Measurements from ENCODE around the gene RNU6-9.
"Not testable (repeated sequence)": the region's sequence is repeated elsewhere in the genome, so short reads cannot be mapped to it uniquely, and the experiment has no call there.

RNU6-9 gene

GRCh38 chr19:879711-880438 is 13.4 kb upstream of the RNU6-9 start:
- Mint-ChIP-seq H3K36me3 (peaks cover 43 to 45% of the 10 kb centered on the region in 2 donors), H3K9me3 (no peaks in the 10 kb centered on the region), H3K4me3 (no peak overlapping the region), H3K27me3 (no peaks in the 10 kb centered on the region), H3K27ac (no peak overlapping the region), H3K4me1 (peaks cover 4 to 6% of the 10 kb centered on the region in 2 donors)
- no peak for DNase-seq
- ATAC-seq (replicated peaks) = no peak

GRCh38 chr19:881385-882071 is 11.8 kb upstream of the RNU6-9 start:
- H3K4me3 Mint-ChIP-seq = no peak overlapping the region
- H3K4me1 Mint-ChIP-seq = peaks cover 4 to 6% of the 10 kb centered on the region in 2 donors
- peaks cover 38 to 41% of the 10 kb centered on the region in 2 donors for H3K36me3 Mint-ChIP-seq
- H3K27me3 Mint-ChIP-seq = no peaks in the 10 kb centered on the region
- ATAC-seq (replicated peaks) (no peak), DNase-seq (no peak)
- H3K27ac Mint-ChIP-seq = peak overlapping the region; percentile 14
- no peaks in the 10 kb centered on the region for H3K9me3 Mint-ChIP-seq

DNA sequence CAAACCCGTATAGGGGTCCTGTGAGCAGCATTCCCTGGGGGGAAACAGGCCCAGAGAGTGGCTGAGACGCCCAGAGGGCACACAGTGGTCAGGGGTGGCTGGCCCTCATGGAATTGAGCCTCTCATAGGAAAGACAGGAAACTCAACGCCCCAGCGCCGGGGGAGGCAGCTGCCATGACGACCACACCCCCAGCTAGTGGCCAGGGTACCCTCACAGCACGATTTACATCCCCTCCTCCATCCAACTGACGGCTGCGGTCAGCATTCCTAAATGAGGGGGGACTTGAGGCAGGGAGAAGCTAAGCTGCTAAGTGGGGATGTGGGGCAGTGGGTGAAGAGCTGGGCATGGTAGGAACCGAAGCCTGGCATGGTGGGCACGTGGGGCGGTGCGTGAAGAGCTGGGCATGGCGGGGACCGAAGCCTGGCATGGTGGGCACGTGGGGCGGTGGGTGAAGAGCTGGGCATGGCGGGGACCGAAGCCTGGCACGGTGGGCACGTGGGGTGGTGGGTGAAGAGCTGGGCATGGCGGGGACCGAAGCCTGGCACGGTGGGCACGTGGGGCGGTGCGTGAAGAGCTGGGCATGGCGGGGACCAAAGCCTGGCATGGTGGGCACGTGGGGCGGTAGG is 10.3 kb upstream of the RNU6-9 start:
- no peaks in the 10 kb centered on the region for H3K27me3 Mint-ChIP-seq
- peak overlapping the region in 1 of 2 donors; percentile 22 for H3K4me3 Mint-ChIP-seq
- no peaks in the 10 kb centered on the region for H3K9me3 Mint-ChIP-seq
- ATAC-seq (replicated peaks) (no peak), DNase-seq (no peak)
- H3K4me1 Mint-ChIP-seq = peaks cover 4 to 6% of the 10 kb centered on the region in 2 donors
- peaks cover 41 to 43% of the 10 kb centered on the region in 2 donors for H3K36me3 Mint-ChIP-seq
- H3K27ac Mint-ChIP-seq = no peak overlapping the region

DNA sequence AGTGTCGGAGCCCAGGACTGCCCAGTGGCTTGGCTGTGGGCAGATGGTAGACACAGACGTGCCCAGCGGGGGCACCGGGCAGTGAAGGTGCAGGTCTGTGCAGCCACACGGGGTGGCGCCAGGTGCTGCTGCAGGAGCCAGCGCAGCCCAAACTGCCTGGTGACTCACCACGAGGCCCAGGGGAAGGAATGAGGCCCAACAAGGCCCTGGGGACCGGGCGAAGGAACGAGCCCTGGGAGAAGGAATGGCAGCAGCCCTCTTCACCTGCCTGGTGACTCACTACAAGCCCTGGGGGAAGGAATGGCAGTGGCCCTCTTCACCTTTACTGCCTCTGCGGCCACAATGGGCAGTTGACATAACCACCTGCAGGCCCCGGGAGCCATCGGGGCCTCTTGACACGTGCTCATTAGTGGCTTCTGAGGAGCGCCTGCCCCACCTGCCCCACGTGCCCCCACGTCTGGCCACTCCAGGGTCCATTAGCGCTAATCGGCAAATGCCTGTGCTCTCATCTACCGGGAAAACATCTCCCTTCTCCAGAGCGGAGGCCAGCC is 9.5 kb upstream of the RNU6-9 start:
- no peak for ATAC-seq (replicated peaks)

GRCh38 chr19:884420-885211 is 8.7 kb upstream of the RNU6-9 start:
- peak overlapping the region; percentile 62 for H3K27ac Mint-ChIP-seq
- peaks cover 0 to 4% of the 10 kb centered on the region in 2 donors for H3K4me1 Mint-ChIP-seq
- peaks cover 38 to 44% of the 10 kb centered on the region in 2 donors for H3K36me3 Mint-ChIP-seq
- ATAC-seq (replicated peaks) = no peak
- no peaks in the 10 kb centered on the region for H3K27me3 Mint-ChIP-seq
- no peaks in the 10 kb centered on the region for H3K9me3 Mint-ChIP-seq
- H3K4me3 Mint-ChIP-seq = no peak overlapping the region
- no peak for DNase-seq

More for the DNA sequence above, 9.5 kb upstream of the RNU6-9 start:
- Mint-ChIP-seq H3K27ac (no peak overlapping the region), H3K36me3 (peaks cover 41 to 44% of the 10 kb centered on the region in 2 donors), H3K9me3 (no peaks in the 10 kb centered on the region), H3K4me3 (no peak overlapping the region), H3K27me3 (no peaks in the 10 kb centered on the region), H3K4me1 (peaks cover 4 to 9% of the 10 kb centered on the region in 2 donors)
- DNase-seq = no peak

DNA sequence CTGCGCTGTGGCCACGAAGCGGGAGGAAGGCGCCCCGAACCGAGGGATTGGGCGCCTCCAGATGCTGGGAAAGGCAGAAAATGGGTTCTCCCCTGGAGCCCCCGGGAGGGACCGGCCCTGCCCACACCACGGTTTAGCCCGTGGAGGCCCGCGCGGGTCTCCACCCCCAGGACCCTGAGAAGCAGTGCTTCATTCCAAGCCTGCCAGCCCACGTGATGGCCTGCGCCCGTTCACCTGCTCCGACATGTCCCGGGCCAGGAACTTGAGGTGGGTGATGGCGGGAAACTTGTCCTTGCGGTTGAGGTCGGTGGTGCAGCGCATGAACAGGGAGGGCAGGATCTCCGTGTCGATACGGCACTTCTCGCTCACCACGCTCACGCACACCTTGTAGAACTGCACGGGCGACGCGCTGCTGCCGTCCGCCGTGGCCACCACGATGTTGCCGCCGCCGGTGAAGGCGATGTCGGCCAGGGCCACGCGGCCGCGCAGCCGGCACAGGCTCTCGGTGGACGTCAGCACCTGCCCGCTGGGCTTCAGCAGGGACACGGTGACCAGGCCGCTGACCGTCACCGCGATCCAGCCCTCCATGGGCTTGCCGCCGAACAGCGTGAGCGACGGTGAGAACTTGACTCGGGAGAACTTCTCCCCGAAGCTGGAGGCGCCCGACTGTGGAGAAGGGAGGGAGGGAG is 7.6 kb upstream of the RNU6-9 start:
- ATAC-seq (replicated peaks) (no peak), DNase-seq (no peak)
- H3K4me3 Mint-ChIP-seq = no peak overlapping the region
- no peak overlapping the region for H3K27ac Mint-ChIP-seq
- H3K4me1 Mint-ChIP-seq = peaks cover 0 to 4% of the 10 kb centered on the region in 2 donors
- H3K36me3 Mint-ChIP-seq = peaks cover 37 to 43% of the 10 kb centered on the region in 2 donors
- H3K27me3 Mint-ChIP-seq = no peaks in the 10 kb centered on the region
- no peaks in the 10 kb centered on the region for H3K9me3 Mint-ChIP-seq

GRCh38 chr19:887072-887471 is 6.2 kb upstream of the RNU6-9 start:
- ATAC-seq (replicated peaks) = no peak
- no peak overlapping the region for H3K4me3 Mint-ChIP-seq

GRCh38 chr19:887599-887998 is 5.7 kb upstream of the RNU6-9 start:
- H3K4me3 Mint-ChIP-seq = no peak overlapping the region
- no peak overlapping the region for H3K27ac Mint-ChIP-seq
- DNase-seq (no peak), ATAC-seq (replicated peaks) (no peak)
- H3K36me3 Mint-ChIP-seq = peaks cover 24 to 26% of the 10 kb centered on the region in 2 donors
- H3K27me3 Mint-ChIP-seq = no peaks in the 10 kb centered on the region
- peaks cover 9 to 18% of the 10 kb centered on the region in 2 donors for H3K4me1 Mint-ChIP-seq
- H3K9me3 Mint-ChIP-seq = no peaks in the 10 kb centered on the region

More at GRCh38 chr19:887072-887471, 6.2 kb upstream of the RNU6-9 start:
- Mint-ChIP-seq H3K27me3 (no peaks in the 10 kb centered on the region), H3K36me3 (peaks cover 25 to 30% of the 10 kb centered on the region in 2 donors), H3K27ac (no peak overlapping the region), H3K9me3 (no peaks in the 10 kb centered on the region), H3K4me1 (peaks cover 6 to 15% of the 10 kb centered on the region in 2 donors)
- no peak for DNase-seq

DNA sequence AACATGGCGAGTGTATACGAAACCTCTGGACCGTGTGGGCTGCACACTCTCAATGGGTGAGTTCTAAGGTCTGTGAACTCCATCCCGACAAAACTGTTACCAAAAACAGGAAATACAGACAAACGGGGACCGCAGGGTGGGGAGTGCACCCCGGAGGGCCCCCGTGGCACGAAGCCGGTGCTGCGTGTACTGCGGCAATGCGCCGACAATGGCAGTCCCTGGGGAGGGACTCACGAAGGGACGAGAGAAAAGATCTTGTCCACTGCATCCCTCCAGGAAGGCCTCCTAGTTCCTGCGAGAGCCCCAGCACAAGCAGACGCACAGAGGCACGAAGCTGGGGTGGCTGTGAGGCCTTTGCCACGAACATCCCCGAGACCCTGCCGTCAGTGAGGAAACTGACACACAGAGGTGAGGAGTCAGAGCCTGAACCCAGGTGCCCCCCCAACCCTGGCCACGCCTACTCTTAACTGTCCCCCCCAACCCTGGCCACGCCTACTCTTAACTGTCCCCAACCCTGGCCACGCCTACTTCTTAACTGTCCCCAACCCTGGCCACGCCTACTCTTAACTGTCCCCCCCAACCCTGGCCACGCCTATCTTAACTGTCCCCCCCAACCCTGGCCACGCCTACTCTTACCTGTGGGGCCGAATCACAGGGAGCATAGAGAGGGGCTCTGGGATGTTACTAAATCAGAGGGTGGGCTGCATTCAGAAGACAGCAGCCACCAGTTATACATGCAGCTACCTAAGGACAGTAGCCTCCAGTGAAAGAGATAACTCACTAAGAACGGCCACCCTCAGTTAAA is 4.5 kb upstream of the RNU6-9 start:
- Mint-ChIP-seq H3K27ac (no peak overlapping the region), H3K36me3 (peaks cover 22 to 27% of the 10 kb centered on the region in 2 donors), H3K9me3 (no peaks in the 10 kb centered on the region), H3K4me1 (peaks cover 12 to 27% of the 10 kb centered on the region in 2 donors), H3K4me3 (no peak overlapping the region), H3K27me3 (no peaks in the 10 kb centered on the region)
- DNase-seq (no peak), ATAC-seq (replicated peaks) (no peak)

DNA sequence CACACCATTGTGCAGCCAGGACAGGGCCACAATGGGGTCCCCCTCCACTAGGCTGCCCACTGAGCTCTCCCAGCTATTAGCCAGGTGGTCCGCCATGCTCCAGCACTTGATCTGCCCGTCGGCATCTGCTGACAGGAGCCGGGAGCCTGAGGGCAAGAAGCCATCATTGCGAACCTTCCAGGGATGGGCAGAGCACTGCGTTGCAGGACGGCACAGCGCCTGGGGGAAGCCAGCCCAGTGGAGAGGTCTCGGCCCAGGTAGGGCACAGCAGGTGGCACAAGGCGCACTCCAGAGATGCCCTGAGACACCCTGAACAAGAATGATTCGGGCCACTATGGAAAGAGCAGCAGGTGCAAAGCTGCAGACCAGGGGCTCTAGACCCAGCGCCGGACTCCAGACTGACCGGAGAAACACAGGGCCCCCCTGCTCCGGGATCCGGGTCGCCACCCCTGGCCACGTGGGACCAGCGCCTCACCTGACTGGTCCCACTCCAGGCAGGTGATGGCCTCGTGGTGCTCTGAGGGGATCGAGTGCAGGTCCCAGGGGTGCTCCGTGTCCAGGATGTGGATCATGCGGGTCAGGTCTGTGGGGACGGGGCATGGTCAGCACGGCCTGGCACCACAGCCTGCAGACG is 3.5 kb upstream of the RNU6-9 start:
- H3K27me3 Mint-ChIP-seq = no peaks in the 10 kb centered on the region
- H3K27ac Mint-ChIP-seq = no peak overlapping the region
- H3K36me3 Mint-ChIP-seq = peaks cover 15 to 23% of the 10 kb centered on the region in 2 donors
- ATAC-seq (replicated peaks) (no peak), DNase-seq (no peak)
- no peak overlapping the region for H3K4me3 Mint-ChIP-seq
- H3K9me3 Mint-ChIP-seq = no peaks in the 10 kb centered on the region
- H3K4me1 Mint-ChIP-seq = peaks cover 12 to 31% of the 10 kb centered on the region in 2 donors

DNA sequence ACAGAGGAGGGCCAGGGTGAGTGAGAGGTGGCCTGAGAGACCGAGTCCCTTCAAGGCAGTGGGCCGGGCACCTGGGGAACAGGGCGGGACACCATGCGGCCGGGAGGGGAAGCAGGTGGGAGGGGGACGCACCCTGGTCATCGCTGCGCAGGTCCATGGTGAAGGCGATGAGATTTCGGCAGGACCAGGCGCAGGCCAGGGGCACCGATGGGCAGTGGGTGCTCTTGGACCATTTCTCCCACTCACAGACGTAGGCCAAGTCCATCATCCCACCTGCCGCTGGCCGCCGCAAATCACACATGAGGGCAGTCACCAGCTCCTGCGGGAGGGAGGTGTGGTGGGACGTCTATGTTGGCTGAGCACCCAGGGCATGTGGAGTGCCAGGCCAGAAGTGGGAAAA is 2.5 kb upstream of the RNU6-9 start:
- Mint-ChIP-seq H3K4me3 (peak overlapping the region; percentile 59 to 78), H3K27me3 (no peaks in the 10 kb centered on the region), H3K27ac (no peak overlapping the region), H3K4me1 (peaks cover 14 to 31% of the 10 kb centered on the region in 2 donors), H3K9me3 (no peaks in the 10 kb centered on the region), H3K36me3 (peaks cover 11 to 20% of the 10 kb centered on the region in 2 donors)
- no peak for DNase-seq
- ATAC-seq (replicated peaks) = no peak

DNA sequence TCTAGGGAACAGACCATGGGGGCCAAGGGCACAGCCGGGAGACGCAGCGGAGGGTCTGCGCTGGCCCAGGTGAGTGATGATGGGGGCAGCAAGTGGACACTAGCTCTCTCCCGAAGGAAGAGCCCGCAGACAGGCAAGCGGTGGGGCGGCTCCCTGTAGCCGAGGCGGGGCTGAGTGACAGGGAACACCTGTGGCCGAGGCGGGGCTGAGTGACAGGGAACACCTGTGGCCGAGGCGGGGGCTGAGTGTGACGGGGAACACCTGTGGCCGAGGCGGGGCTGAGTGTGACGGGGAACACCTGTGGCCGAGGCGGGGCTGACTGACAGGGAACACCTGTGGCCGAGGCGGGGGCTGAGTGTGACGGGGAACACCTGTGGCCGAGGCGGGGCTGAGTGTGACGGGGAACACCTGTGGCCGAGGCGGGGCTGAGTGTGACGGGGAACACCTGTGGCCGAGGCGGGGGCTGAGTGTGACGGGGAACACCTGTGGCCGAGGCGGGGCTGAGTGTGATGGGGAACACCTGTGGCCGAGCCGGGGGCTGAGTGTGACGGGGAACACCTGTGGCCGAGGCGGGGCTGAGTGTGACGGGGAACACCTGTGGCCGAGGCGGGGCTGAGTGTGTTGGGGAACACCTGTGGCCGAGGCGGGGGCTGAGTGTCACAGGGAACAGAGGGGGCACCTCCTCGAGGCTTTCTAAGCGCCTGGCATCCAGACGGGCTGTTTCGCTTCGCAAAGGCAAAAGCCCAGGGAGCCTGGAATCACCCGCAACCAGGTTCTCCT is 1.7 kb upstream of the RNU6-9 start:
- H3K36me3 Mint-ChIP-seq = peaks cover 18 to 27% of the 10 kb centered on the region in 2 donors
- H3K4me1 Mint-ChIP-seq = peaks cover 18 to 38% of the 10 kb centered on the region in 2 donors
- DNase-seq; ATAC-seq (replicated peaks); H3K27me3 Mint-ChIP-seq; H3K9me3 Mint-ChIP-seq: not testable (repeated sequence)
- peak overlapping the region; percentile 80 for H3K27ac Mint-ChIP-seq
- H3K4me3 Mint-ChIP-seq = peak overlapping the region; percentile 89 to 95
